SJCRH30 (cell line): ENCODE results near the gene KRTAP2-2. TPM values are rescaled to one million over a fixed set of nuclear protein-coding genes. Genes with fewer than 3 reads are reported as not detected.
A peak's percentile ranks its signal among the peaks of the same experiment; 100 is the strongest.

Experiments
- DNase-seq, 2 experiments: peaks; one replicate each; pipeline ENCODE4 v3.0.0-alpha.2; 2015 to 2020
- H3K27ac ChIP-seq: fragments of 250-450 bp; sonication (Bioruptor Pico); 2 replicates; pipeline ENCODE4 v1.5.1; 2020; ENCODE audit warnings: mild to moderate bottlenecking, moderate library complexity
- H3K27me3 ChIP-seq: fragments of 250-450 bp; sonication (Bioruptor Pico); 2 replicates; pipeline ENCODE4 v1.5.1; 2020; ENCODE audit warnings: mild to moderate bottlenecking, moderate library complexity
- H3K36me3 ChIP-seq: fragments of 250-450 bp; sonication (Bioruptor Pico); 2 replicates; pipeline ENCODE4 v1.5.1; 2020; ENCODE audit warnings: mild to moderate bottlenecking, moderate library complexity
- H3K4me1 ChIP-seq: fragments of 250-450 bp; sonication (Bioruptor Pico); 2 replicates; pipeline ENCODE4 v1.5.1; 2020; ENCODE audit warnings: mild to moderate bottlenecking, moderate library complexity
- H3K4me3 ChIP-seq: fragments of 250-450 bp; sonication (Bioruptor Pico); 2 replicates; pipeline ENCODE4 v1.5.1; 2020; ENCODE audit warnings: mild to moderate bottlenecking, moderate library complexity
- H3K9me3 ChIP-seq: fragments of 250-450 bp; sonication (Bioruptor Pico); replicated peaks from 2 replicates; pipeline ENCODE4 v1.5.1; 2020; ENCODE audit warnings: mild to moderate bottlenecking, moderate library complexity
- total RNA-seq: library from RNA; depleted of rRNA; stranded (reverse); fragments of >200 nt; shearing (Covaris generic); gene quantifications from 2 replicates; pipeline ENCODE4 v1.2.3, GENCODE V29; 2014; rRNA removed

Gene KRTAP2-2
- total RNA-seq, 1 experiment from 2014 or later, result not detected

GRCh38 chr17:41018541-41018940 lies 36.5 kb downstream of the KRTAP2-2 start:
- peaks cover 8% of the 10 kb centered on the region for H3K4me1 ChIP-seq
- DNase-seq, result no peak
- H3K9me3 ChIP-seq, result 0 out of 2 replicates have a peak, but pooled peaks cover 5% of the 10 kb centered on the region
- no peak overlapping the region for H3K4me3 ChIP-seq
- no peaks in the 10 kb centered on the region for H3K36me3 ChIP-seq
- H3K27ac ChIP-seq, result no peak overlapping the region
- no peaks in the 10 kb centered on the region for H3K27me3 ChIP-seq

- H3K4me1 ChIP-seq, result peaks cover 17% of the 10 kb centered on the region
- DNase-seq, result no peak
- no peaks in the 10 kb centered on the region for H3K9me3 ChIP-seq
- H3K4me3 ChIP-seq, result no peak overlapping the region
- no peaks in the 10 kb centered on the region for H3K27me3 ChIP-seq
- no peak overlapping the region for H3K27ac ChIP-seq
- no peaks in the 10 kb centered on the region for H3K36me3 ChIP-seq
Observed at GRCh38 chr17:41016578-41017215, 38.3 kb downstream of the KRTAP2-2 start.

GRCh38 chr17:41015454-41015853 lies 39.6 kb downstream of the KRTAP2-2 start:
- Histone ChIP-seq H3K36me3 (no peaks in the 10 kb centered on the region), H3K27me3 (no peaks in the 10 kb centered on the region), H3K4me3 (no peak overlapping the region)

GRCh38 chr17:41013606-41014005 lies 41.4 kb downstream of the KRTAP2-2 start:
- peaks cover 17% of the 10 kb centered on the region for H3K4me1 ChIP-seq
- DNase-seq, result peak; percentile 24 to 49
- H3K9me3 ChIP-seq, result no peaks in the 10 kb centered on the region
- peak overlapping the region; percentile 55; the same call in 1 of the 2 replicates for H3K27ac ChIP-seq
- H3K27me3 ChIP-seq, result no peaks in the 10 kb centered on the region
- H3K4me3 ChIP-seq, result no peak overlapping the region
- no peaks in the 10 kb centered on the region for H3K36me3 ChIP-seq

More at GRCh38 chr17:41015454-41015853, 39.6 kb downstream of the KRTAP2-2 start:
- Histone ChIP-seq H3K27ac (no peak overlapping the region), H3K9me3 (no peaks in the 10 kb centered on the region), H3K4me1 (peaks cover 17% of the 10 kb centered on the region)
- no peak for DNase-seq

- H3K27ac ChIP-seq, result peak overlapping the region; percentile 55
- H3K9me3 ChIP-seq, result no peaks in the 10 kb centered on the region
- peaks cover 17% of the 10 kb centered on the region for H3K4me1 ChIP-seq
- no peak for DNase-seq
- no peak overlapping the region for H3K4me3 ChIP-seq
- H3K36me3 ChIP-seq, result no peaks in the 10 kb centered on the region
- H3K27me3 ChIP-seq, result no peaks in the 10 kb centered on the region
Observed at GRCh38 chr17:41013181-41013580, 41.8 kb downstream of the KRTAP2-2 start.

- H3K27ac ChIP-seq, result peak overlapping the region; percentile 55
- no peaks in the 10 kb centered on the region for H3K9me3 ChIP-seq
- peak; percentile 21 to 71 for DNase-seq
- H3K27me3 ChIP-seq, result no peaks in the 10 kb centered on the region
- no peaks in the 10 kb centered on the region for H3K36me3 ChIP-seq
- H3K4me1 ChIP-seq, result peaks cover 17% of the 10 kb centered on the region
- no peak overlapping the region for H3K4me3 ChIP-seq
Observed at GRCh38 chr17:41012326-41013120, 42.5 kb downstream of the KRTAP2-2 start.

GRCh38 chr17:41010441-41010840 lies 44.6 kb downstream of the KRTAP2-2 start:
- Histone ChIP-seq H3K27ac (no peak overlapping the region), H3K36me3 (no peaks in the 10 kb centered on the region), H3K4me3 (no peak overlapping the region), H3K9me3 (no peaks in the 10 kb centered on the region), H3K27me3 (no peaks in the 10 kb centered on the region), H3K4me1 (peaks cover 17% of the 10 kb centered on the region)
- no peak for DNase-seq

GRCh38 chr17:41009936-41010335 lies 45.1 kb downstream of the KRTAP2-2 start:
- Histone ChIP-seq H3K4me3 (no peak overlapping the region), H3K27me3 (no peaks in the 10 kb centered on the region), H3K36me3 (no peaks in the 10 kb centered on the region)

GRCh38 chr17:41009301-41009760 lies 45.7 kb downstream of the KRTAP2-2 start:
- Histone ChIP-seq H3K36me3 (no peaks in the 10 kb centered on the region), H3K9me3 (no peaks in the 10 kb centered on the region), H3K4me1 (peaks cover 17% of the 10 kb centered on the region), H3K4me3 (no peak overlapping the region), H3K27me3 (no peaks in the 10 kb centered on the region), H3K27ac (no peak overlapping the region)
- DNase-seq, result no peak

More at GRCh38 chr17:41009936-41010335, 45.1 kb downstream of the KRTAP2-2 start:
- DNase-seq, result no peak
- Histone ChIP-seq H3K9me3 (no peaks in the 10 kb centered on the region), H3K4me1 (peaks cover 17% of the 10 kb centered on the region), H3K27ac (no peak overlapping the region)

GRCh38 chr17:41008811-41009210 lies 46.2 kb downstream of the KRTAP2-2 start, which contains the start of gene KRTAP3-1:
KRTAP3-1 (minus strand) TSS chr17:41009128; CDS start chr17:41009074, 54 bp downstream.
- DNase-seq, result no peak
- Histone ChIP-seq H3K9me3 (no peaks in the 10 kb centered on the region), H3K4me3 (no peak within 1 kb of the TSS), H3K36me3 (no peaks in the 10 kb centered on the region), H3K27me3 (no peaks in the 10 kb centered on the region), H3K27ac (no peak within 1 kb of the TSS), H3K4me1 (peaks cover 13% of the 10 kb centered on the region)

Other genes starting within 250 kb of the KRTAP2-2 start
- gene KRT10, start 232.6 kb downstream of the KRTAP2-2 start, total RNA-seq, result 20.4 and 22.5 TPM in 2 replicates
- not detected in 2 replicates for gene KRT12, start 188.0 kb downstream of the KRTAP2-2 start, total RNA-seq
- 0.08 and 0.28 TPM in 2 replicates for gene KRT20, start 170.0 kb downstream of the KRTAP2-2 start, total RNA-seq
- not detected in 2 replicates for gene KRT23, start 117.6 kb downstream of the KRTAP2-2 start, total RNA-seq
- gene KRT39, start 88.3 kb downstream of the KRTAP2-2 start, total RNA-seq, result not detected in 2 replicates
- not detected in 2 replicates for gene KRT40, start 70.9 kb downstream of the KRTAP2-2 start, total RNA-seq
- gene KRTAP3-3, start 61.1 kb downstream of the KRTAP2-2 start, total RNA-seq, result not detected in 2 replicates
- gene KRTAP3-2, start 55.3 kb downstream of the KRTAP2-2 start, total RNA-seq, result not detected in 2 replicates
- not detected in 2 replicates for gene KRTAP3-1, start 46.1 kb downstream of the KRTAP2-2 start, total RNA-seq
- not detected in 2 replicates for gene KRTAP1-5, start 28.0 kb downstream of the KRTAP2-2 start, total RNA-seq
- not detected in 2 replicates for gene KRTAP1-4, start 25.0 kb downstream of the KRTAP2-2 start, total RNA-seq
- gene KRTAP1-3, start 20.4 kb downstream of the KRTAP2-2 start, total RNA-seq, result not detected in 2 replicates
- gene KRTAP1-1, start 13.8 kb downstream of the KRTAP2-2 start, total RNA-seq, result not detected in 2 replicates
- not detected in 2 replicates for gene KRTAP2-1, start 7.9 kb downstream of the KRTAP2-2 start, total RNA-seq
- not detected in 2 replicates for gene KRTAP2-3, start 4.9 kb upstream of the KRTAP2-2 start, total RNA-seq
- not detected in 2 replicates for gene KRTAP2-4, start 10.6 kb upstream of the KRTAP2-2 start, total RNA-seq
- 0.18 TPM in 1 of 2 replicates, not detected in the other for gene KRTAP4-7, start 28.9 kb upstream of the KRTAP2-2 start, total RNA-seq
- gene KRTAP4-8, start 42.9 kb upstream of the KRTAP2-2 start, total RNA-seq, result not detected in 2 replicates
- not detected in 2 replicates for gene KRTAP4-16, start 47.0 kb upstream of the KRTAP2-2 start, total RNA-seq
- not detected in 2 replicates for gene KRTAP4-9, start 50.2 kb upstream of the KRTAP2-2 start, total RNA-seq
- not detected in 2 replicates for gene KRTAP4-11, start 63.1 kb upstream of the KRTAP2-2 start, total RNA-seq
- 0.22 TPM in 1 of 2 replicates, not detected in the other for gene KRTAP4-12, start 69.0 kb upstream of the KRTAP2-2 start, total RNA-seq
- gene KRTAP4-6, start 85.3 kb upstream of the KRTAP2-2 start, total RNA-seq, result not detected in 2 replicates
- not detected in 2 replicates for gene KRTAP4-5, start 94.6 kb upstream of the KRTAP2-2 start, total RNA-seq
- not detected in 2 replicates for gene KRTAP4-4, start 105.5 kb upstream of the KRTAP2-2 start, total RNA-seq
- gene KRTAP4-3, start 113.0 kb upstream of the KRTAP2-2 start, total RNA-seq, result not detected in 2 replicates
- gene KRTAP4-2, start 123.0 kb upstream of the KRTAP2-2 start, total RNA-seq, result 0.14 TPM in 1 of 2 replicates, not detected in the other
- not detected in 2 replicates for gene KRTAP4-1, start 129.7 kb upstream of the KRTAP2-2 start, total RNA-seq
- not detected in 2 replicates for gene KRTAP9-1, start 134.7 kb upstream of the KRTAP2-2 start, total RNA-seq
- not detected in 2 replicates for gene KRTAP9-2, start 171.4 kb upstream of the KRTAP2-2 start, total RNA-seq
- not detected in 2 replicates for gene KRTAP9-3, start 177.2 kb upstream of the KRTAP2-2 start, total RNA-seq
- not detected in 2 replicates for gene KRTAP9-8, start 182.8 kb upstream of the KRTAP2-2 start, total RNA-seq
- 0.10 TPM in 1 of 2 replicates, not detected in the other for gene KRTAP9-4, start 194.5 kb upstream of the KRTAP2-2 start, total RNA-seq
- gene KRTAP9-9, start 200.2 kb upstream of the KRTAP2-2 start, total RNA-seq, result not detected in 2 replicates
- gene KRTAP9-6, start 210.1 kb upstream of the KRTAP2-2 start, total RNA-seq, result not detected in 2 replicates
- not detected in 2 replicates for gene KRTAP9-7, start 220.5 kb upstream of the KRTAP2-2 start, total RNA-seq
- gene KRTAP29-1, start 247.6 kb upstream of the KRTAP2-2 start, total RNA-seq, result not detected in 2 replicates